SU-DHL-6 (cell line): Measurements from ENCODE around the gene ZP1.

Source experiments
- H2AFZ ChIP-seq: fragments of 200-600 bp; sonication (generic); 2 replicates; pipeline ENCODE4 v1.6.1; 2014; ENCODE audit warnings: low read depth, mild to moderate bottlenecking, moderate library complexity, mixed read lengths, antibody characterized with exemption, low read length; ENCODE audit not compliant: severe bottlenecking
- H3F3A ChIP-seq: fragments of 200-600 bp; shearing (Covaris generic); 2 replicates; pipeline ENCODE4 v1.6.0; 2016; ENCODE audit warnings: antibody characterized with exemption, mild to moderate bottlenecking; ENCODE audit not compliant: insufficient read depth
- H3K27ac ChIP-seq: fragments of 200-600 bp; sonication (generic); 2 replicates; pipeline ENCODE4 v1.5.1; 2016; ENCODE audit warnings: low read depth, mild to moderate bottlenecking, low read length, moderate library complexity, mixed read lengths
- H3K27me3 ChIP-seq: fragments of 200-600 bp; sonication (generic), shearing (Covaris generic); 2 replicates; pipeline ENCODE4 v1.6.0; 2014; ENCODE audit warnings: mild to moderate bottlenecking, low read length
- H3K36me3 ChIP-seq: fragments of 200-600 bp; sonication (generic); 2 replicates; pipeline ENCODE4 v1.6.1; 2014; ENCODE audit warnings: mild to moderate bottlenecking, low read length, mixed read lengths
- H3K4me2 ChIP-seq: fragments of 300-600, 200-600 bp; shearing (Covaris generic), sonication (generic); 2 replicates; pipeline ENCODE4 v1.6.0; 2014; ENCODE audit warnings: low read length, low read depth, mild to moderate bottlenecking; ENCODE audit not compliant: poor library complexity, severe bottlenecking
- H3K4me3 ChIP-seq: fragments of 200-600 bp; sonication (generic); 2 replicates; pipeline ENCODE4 v1.5.1; 2014; ENCODE audit warnings: antibody characterized with exemption, low read length, mild to moderate bottlenecking, mixed read lengths; ENCODE audit not compliant: insufficient read depth, poor library complexity, severe bottlenecking
- H3K79me2 ChIP-seq: fragments of 200-600 bp; sonication (generic); 2 replicates; pipeline ENCODE4 v1.6.1; 2014; ENCODE audit warnings: mild to moderate bottlenecking, low read length, moderate library complexity; ENCODE audit not compliant: insufficient read depth
- H3K9ac ChIP-seq: fragments of 200-600 bp; sonication (generic); 2 replicates; pipeline ENCODE4 v1.7.0; 2014; ENCODE audit warnings: mild to moderate bottlenecking, low read length
- H3K9me2 ChIP-seq: fragments of 200-600 bp; sonication (generic); replicated peaks from 2 replicates; pipeline ENCODE4 v1.6.1; 2014; ENCODE audit warnings: low read length; ENCODE audit not compliant: insufficient read depth
- H3K9me3 ChIP-seq: fragments of 200-600 bp; sonication (generic); 2 replicates; pipeline ENCODE4 v1.6.1; 2014; ENCODE audit warnings: low read length, mixed read lengths; ENCODE audit not compliant: insufficient read depth
- H4K20me1 ChIP-seq: fragments of 200-600 bp; sonication (generic); 2 replicates; pipeline ENCODE4 v1.6.1; 2014; ENCODE audit warnings: low read depth, mild to moderate bottlenecking, antibody characterized with exemption, low read length, moderate library complexity, mixed read lengths
- CTCF ChIP-seq: fragments of 200-600 bp; sonication (generic); IDR thresholded peaks from one replicate; pipeline ENCODE4 v1.5.1; 2017; ENCODE audit warnings: antibody characterized with exemption, mild to moderate bottlenecking, low read length, moderate library complexity; ENCODE audit not compliant: insufficient read depth, poor library complexity, severe bottlenecking
- EZH2phosphoT487 ChIP-seq: fragments of 200-600 bp; sonication (generic), shearing (Covaris generic); conservative IDR thresholded peaks from 2 replicates; pipeline ENCODE4 v1.6.1; 2018; ENCODE audit warnings: mild to moderate bottlenecking, antibody characterized with exemption, low read length, moderate library complexity, mixed read lengths

Gene ZP1

GRCh38 chr11:60835534-60835846 is 31.9 kb upstream of the ZP1 start:
- TF ChIP-seq CTCF (no peak), EZH2phosphoT487 (no peak)
- H3K9me3 ChIP-seq = no peaks in the 10 kb centered on the region
- H3K9me2 ChIP-seq = no peaks in the 10 kb centered on the region
- H3K4me3 ChIP-seq = no peak overlapping the region
- H2AFZ ChIP-seq = no peak overlapping the region
- H3K27me3 ChIP-seq = no peaks in the 10 kb centered on the region
- no peaks in the 10 kb centered on the region for H3F3A ChIP-seq
- H3K9ac ChIP-seq = no peak overlapping the region
- no peaks in the 10 kb centered on the region for H3K36me3 ChIP-seq
- H3K4me2 ChIP-seq = no peak overlapping the region
- no peaks in the 10 kb centered on the region for H4K20me1 ChIP-seq
- H3K79me2 ChIP-seq = no peaks in the 10 kb centered on the region
- no peak overlapping the region for H3K27ac ChIP-seq

- no peaks in the 10 kb centered on the region for H3K9me2 ChIP-seq
- no peaks in the 10 kb centered on the region for H3K36me3 ChIP-seq
- no peak overlapping the region for H2AFZ ChIP-seq
- TF ChIP-seq EZH2phosphoT487 (no peak), CTCF (no peak)
- H3K4me2 ChIP-seq = no peak overlapping the region
- H3K9ac ChIP-seq = no peak overlapping the region
- no peak overlapping the region for H3K4me3 ChIP-seq
- H4K20me1 ChIP-seq = no peaks in the 10 kb centered on the region
- no peaks in the 10 kb centered on the region for H3F3A ChIP-seq
- H3K79me2 ChIP-seq = peaks cover 1% of the 10 kb centered on the region
- no peak overlapping the region for H3K27ac ChIP-seq
- H3K9me3 ChIP-seq = no peaks in the 10 kb centered on the region
- H3K27me3 ChIP-seq = no peaks in the 10 kb centered on the region
Observed at GRCh38 chr11:60836866-60837515, 30.4 kb upstream of the ZP1 start.

- Histone ChIP-seq H4K20me1 (no peaks in the 10 kb centered on the region), H2AFZ (no peak overlapping the region), H3K9me3 (no peaks in the 10 kb centered on the region), H3F3A (no peaks in the 10 kb centered on the region), H3K9ac (no peak overlapping the region), H3K27me3 (no peaks in the 10 kb centered on the region), H3K27ac (no peak overlapping the region), H3K4me3 (no peak overlapping the region), H3K4me2 (no peak overlapping the region), H3K9me2 (no peaks in the 10 kb centered on the region), H3K36me3 (no peaks in the 10 kb centered on the region), H3K79me2 (peaks cover 13% of the 10 kb centered on the region)
- TF ChIP-seq EZH2phosphoT487 (no peak), CTCF (no peak)
Observed at GRCh38 chr11:60838132-60838531, 29.2 kb upstream of the ZP1 start.
